D721Med (cell line): ENCODE measurements around the gene AFF3.
"Not testable (repeated sequence)": the region's sequence is repeated elsewhere in the genome, so short reads cannot be mapped to it uniquely, and the experiment has no call there.

ENCODE experiments used
- DNase-seq: peaks from one replicate; pipeline ENCODE4 v3.0.0; 2011; ENCODE audit warnings: low spot score; ENCODE audit not compliant: insufficient read length
- FAIRE-seq: peaks from 2 replicates; lab custom pipeline; 2011; peaks lifted over from hg19 to GRCh38; lab: Jason Lieb, UNC
- TF ChIP-seq, protein P1 (sequence below): IDR thresholded peaks from 2 replicates; pipeline ENCODE4 v1.5.1; 2012; ENCODE audit warnings: mild to moderate bottlenecking, control low read depth; ENCODE audit not compliant: insufficient read depth; ENCODE audit errors: missing control alignments

AFF3 gene

DNA sequence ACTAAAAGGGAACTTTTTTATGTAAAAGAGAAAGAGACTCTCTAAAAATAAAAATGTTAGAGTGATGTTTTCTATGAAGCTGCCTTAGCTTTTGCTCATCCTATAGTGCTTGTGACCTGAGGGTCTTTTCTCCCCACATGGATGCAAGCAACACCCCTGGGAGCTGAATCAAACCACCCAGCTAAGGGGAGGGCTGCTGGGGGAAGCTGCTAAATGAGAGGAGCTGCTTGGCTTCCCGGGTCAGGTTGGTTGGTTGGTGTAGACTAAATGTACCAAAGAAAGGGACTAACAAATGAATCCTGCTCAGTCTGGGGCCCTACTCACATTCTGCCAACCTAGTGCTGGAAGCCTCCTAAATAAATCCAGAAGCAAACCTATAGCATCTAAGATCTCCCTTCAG is 35.0 kb downstream of the AFF3 start:
- no peak for DNase-seq
- FAIRE-seq = no peak
- TF ChIP-seq, protein P1, sequence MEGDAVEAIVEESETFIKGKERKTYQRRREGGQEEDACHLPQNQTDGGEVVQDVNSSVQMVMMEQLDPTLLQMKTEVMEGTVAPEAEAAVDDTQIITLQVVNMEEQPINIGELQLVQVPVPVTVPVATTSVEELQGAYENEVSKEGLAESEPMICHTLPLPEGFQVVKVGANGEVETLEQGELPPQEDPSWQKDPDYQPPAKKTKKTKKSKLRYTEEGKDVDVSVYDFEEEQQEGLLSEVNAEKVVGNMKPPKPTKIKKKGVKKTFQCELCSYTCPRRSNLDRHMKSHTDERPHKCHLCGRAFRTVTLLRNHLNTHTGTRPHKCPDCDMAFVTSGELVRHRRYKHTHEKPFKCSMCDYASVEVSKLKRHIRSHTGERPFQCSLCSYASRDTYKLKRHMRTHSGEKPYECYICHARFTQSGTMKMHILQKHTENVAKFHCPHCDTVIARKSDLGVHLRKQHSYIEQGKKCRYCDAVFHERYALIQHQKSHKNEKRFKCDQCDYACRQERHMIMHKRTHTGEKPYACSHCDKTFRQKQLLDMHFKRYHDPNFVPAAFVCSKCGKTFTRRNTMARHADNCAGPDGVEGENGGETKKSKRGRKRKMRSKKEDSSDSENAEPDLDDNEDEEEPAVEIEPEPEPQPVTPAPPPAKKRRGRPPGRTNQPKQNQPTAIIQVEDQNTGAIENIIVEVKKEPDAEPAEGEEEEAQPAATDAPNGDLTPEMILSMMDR = no peak

DNA sequence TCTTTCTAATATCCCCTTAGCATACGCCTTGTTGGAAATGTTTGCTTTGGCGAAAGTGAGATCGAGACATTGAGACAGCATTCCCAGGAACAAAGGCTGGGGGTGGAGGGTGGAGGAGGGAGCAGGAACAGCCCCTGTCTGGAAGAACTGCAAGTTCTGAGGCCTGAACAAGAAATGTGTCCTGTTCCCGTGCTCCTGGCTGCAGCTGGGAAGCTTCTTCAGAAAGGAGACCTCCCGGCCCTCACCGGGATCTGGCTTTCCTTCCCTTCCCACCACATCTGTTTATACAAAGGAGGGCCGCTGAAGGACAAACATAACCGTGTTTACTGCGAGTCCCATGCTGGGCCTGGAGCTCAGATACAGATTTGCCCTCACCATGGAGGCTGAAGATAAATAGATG is 35.9 kb downstream of the AFF3 start:
- DNase-seq = no peak
- FAIRE-seq = no peak
- TF ChIP-seq, protein P1 = no peak

DNA sequence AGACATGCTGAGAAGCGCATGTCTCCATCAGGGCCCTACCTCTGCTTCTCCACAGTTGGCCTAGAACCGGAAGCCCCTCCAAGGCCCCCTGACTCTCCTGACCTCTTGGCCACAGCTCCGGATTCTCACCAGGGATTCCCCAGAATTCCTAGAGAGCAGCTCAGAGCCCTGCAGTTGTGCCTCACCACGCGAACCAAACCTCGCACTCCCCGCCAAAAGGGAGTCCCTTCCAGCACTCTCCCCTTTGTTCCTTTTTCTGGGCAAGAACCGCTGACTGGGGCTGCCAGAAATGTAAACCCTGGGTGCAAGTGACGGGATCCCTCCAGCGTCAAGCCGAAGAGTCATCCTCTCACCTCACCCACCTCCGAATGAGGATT is 36.7 kb downstream of the AFF3 start:
- FAIRE-seq (no peak), DNase-seq (no peak)
- TF ChIP-seq, protein P1 = no peak

DNA sequence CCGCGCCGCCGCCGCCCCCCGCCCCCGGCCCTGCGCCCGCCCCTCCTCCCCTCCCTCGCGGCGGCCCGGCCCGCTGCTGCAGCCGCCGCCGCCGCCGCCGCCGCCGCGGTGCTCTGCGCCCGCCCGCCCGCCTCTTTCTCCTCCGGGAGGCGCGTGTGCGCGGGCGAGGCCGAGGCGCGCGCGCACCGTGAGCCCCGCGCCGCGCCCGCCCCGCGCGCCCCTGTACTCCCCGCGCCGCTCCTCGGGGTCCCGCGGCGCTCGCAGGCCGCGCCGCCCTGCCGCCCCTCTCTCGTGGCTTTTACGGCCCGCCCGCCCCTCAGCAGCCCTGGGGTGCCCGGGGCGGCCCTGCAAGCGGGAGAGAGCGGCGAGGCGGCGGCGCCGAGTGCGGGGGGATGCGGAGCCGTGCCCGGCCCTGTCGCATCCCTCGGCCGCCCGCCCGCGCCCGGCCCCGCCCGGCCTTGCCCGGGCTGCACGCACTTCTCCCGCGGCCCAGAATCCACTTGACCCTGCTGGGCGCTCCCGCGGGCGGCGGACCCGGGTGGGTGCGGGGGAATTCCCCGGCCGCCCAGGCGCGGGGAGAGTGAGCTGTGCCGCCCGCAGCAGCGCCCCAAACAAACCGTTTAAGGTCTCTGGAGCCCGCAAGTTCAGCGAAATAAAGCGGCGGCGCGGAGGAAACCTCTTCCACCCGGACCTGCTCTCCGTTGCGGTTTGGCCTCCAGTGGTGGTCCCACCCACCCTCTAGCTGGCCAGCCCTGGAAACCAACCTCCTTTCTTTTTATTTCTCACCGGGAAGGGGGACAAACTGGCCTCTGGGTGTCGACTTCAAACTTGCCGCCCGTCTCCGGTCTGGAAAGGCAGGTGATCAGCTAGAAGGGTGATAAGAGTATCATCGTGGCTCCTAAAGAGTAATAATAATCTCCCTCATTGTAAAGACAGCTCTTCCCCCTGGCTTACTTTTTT is 37.4 kb downstream of the AFF3 start:
- no peak for FAIRE-seq
- no peak for DNase-seq
- TF ChIP-seq, protein P1 = no peak

DNA sequence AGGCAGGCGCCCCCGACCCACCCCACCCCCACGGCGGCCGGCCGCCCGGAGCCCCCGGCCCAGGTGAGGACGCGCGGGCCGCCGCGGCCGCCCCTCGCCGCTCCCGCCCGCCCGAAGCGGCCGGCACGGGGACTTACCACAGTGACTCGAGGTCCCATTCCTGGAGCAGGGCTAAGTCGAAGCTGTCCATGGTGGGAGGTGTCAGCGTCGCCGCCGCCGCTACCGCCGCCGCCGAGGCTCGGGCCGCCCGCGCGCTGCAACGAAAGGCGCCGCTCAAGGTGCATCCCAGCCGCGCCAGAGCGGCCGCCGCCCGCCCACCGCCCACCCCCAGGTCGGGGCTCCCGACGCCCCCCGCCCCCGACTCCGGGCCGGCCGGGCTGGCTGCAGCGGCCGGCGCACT is 38.1 kb downstream of the AFF3 start:
- not testable (repeated sequence) for DNase-seq, FAIRE-seq

DNA sequence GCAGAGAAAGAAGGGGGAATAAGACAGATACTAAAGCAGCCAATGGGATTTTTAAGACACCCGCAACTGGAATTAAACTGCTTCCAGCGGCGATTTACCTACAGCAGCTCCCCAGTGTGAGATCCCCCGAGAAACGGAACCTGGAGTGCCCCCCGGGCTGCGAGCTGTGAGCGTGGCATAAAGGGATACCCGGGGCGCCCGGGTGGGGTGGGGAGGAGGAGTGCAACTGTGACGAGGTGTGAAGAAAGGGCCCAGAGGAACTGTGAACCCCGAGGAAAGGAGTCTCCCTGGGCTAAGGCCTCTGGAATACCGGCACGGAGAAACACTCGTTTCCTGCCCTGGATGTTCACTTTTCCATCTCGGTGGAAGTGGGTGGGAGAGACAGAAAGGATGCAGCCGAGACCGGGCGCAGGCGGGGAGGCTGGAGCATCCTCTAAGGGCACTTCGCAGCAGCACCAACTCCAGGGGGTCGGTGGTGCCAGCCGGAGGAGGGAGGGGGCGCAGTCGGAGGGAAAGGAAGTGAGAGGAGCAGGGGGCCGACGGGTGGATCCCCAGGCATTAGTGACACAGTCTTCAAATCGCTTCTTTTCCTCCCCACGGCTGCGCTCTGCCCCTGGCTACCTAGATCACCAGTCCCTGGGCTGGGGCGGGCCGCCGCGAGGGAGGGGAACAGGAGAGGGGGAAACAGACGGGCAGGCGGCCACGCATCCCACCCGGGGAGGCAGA is 38.7 kb downstream of the AFF3 start:
- not testable (repeated sequence) for DNase-seq, FAIRE-seq

DNA sequence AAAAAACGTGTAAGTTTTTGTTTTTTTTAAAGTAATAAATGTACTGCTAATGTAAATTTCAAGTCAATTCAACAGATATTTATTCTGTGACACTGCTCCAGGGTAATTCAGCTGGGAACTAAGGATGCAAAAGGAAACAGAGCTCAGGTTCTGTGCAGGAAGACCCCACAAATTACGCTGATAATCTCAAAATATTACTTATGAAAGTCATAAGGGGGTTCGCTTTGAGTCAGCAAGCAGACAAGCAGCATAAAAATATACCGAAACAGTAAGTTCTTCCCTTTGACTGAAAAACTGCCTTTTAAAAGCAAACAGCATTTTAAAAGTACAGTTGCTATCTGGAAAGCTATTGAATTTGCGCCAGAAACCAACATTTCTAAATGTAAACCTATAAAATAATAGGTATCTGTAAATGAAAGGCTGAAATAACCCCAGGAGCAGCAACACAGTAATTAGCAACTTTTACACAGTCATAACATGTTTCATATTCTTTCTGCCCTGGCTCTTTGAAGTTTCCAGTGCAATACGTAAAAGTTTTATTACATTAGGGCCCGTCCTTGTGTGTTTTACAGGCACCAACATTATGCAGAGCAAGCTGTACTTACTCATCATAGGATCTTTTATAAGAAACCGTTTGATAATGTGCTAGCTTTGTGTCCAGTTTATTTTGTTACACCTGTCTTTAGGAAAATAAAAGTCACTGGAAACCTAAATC is 39.8 kb downstream of the AFF3 start:
- not testable (repeated sequence) for FAIRE-seq, DNase-seq

DNA sequence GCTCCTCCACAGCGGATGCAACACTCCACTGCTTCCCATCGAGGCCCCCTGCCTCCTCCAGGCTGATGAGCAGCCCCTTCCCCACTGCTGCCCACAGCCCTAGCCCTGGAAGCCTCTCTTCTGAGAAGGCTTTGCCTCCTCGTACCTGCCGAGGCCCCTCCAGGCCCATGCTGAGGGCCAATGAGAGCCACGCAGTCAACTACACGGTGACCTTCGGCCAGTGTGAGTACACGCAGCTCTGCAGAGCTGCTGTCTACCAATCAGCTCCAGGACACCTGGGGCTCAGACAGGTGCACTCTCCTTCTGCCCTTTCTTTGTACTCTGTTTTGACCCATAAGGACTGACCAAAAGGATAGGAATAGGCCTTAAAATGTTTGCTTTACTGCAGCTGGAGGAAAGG is 43.5 kb downstream of the AFF3 start:
- not testable (repeated sequence) for DNase-seq, FAIRE-seq

DNA sequence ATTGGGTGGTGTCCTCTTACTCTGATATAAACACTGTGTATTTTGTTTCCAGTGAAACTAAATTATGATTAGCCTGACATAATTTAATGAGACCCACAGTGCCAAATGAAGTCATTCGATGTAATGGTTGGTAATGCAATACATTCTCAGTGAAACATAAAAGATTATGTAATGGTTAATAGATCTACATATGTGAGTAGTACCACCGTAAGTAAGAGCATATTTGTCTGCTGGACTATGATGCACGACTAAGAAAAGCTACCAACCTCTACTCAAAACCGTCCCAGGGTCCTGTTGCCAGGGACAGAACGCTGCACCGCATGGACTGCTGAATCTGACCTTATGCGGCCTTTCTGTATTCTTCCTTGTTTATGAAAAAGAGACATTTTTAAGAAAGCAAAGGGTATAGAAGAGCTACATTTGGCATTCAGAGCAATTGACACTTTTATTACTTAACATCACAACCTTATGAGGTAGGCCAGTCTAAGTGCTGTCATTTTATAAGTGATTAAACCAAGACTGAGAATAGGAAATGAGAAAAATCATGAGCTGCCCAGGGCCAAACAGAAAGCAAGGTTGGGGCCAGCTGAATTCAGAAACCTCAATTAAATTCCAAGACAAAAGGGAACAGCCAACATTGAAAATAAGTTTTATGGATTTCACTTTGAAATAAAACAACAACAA is 44.6 kb downstream of the AFF3 start:
- DNase-seq = not testable (repeated sequence)

DNA sequence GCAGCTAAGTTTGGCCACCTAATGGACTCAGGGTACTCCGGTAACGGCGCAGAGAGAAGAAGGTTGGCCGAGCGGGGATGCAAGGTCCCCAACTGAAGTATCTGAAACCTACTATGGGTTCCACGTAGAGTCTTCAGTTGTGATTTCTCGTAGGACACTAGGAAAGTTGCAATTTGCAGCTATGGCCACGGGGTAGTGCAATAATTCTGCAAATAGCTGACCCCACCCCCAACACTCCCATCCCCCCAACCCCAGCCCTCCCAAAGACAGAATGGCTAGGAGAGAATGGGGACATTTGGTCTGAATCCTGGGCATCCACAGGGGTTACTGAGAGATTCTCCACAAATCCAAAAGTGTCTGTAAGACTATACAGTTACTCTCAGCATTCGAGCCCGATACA is 46.5 kb downstream of the AFF3 start:
- DNase-seq, FAIRE-seq: not testable (repeated sequence)

More for the DNA sequence above, 44.6 kb downstream of the AFF3 start:
- FAIRE-seq = not testable (repeated sequence)

DNA sequence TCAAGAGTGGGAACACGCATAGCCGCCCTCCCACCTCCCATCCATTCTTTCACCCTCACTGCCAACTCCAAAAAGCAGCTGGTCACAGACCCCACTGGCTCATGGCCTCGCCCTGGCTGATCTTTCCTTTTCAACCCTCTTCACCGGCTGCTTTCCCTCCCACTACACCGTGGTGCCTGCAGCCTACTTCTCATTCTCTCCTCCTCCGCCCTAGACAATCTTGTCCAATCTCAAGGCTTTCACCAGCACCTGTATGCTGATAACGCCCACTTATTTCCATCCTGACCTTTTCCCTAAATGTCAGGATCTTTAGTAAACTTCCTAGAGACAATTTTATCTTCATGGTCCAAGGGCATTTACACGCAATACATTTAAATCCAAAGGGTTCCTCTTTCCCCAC is 50.6 kb downstream of the AFF3 start:
- not testable (repeated sequence) for FAIRE-seq, DNase-seq

DNA sequence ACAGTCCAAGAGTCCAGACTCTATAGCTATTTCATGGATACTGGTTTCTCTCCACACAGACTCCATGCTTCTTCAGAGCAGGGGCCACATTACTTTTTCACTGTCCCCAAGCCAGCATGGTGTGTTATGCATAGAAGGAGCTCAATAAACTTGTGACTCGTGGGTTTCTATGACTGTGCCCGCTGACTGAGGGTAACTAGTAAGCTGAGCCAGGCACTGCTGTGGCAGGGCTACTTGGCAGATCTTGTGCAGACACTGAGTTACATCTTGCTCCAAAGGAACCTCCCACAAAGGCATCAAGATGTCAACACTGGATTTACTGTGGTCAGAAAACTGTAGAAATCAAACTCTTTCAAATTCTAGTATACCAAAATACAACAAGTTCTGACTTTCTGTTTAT is 56.6 kb downstream of the AFF3 start:
- not testable (repeated sequence) for FAIRE-seq, DNase-seq
